ENCODE measurements around the gene FAXDC2.

Gene FAXDC2

GRCh38 chr5:154860123-154860522, 9.7 kb upstream of the FAXDC2 start:
- DNase-seq (ENCODE audit: insufficient read length) (no peak), FAIRE-seq (no peak)
- TF ChIP-seq TAF1 (IDR thresholded peaks at IDR 0.05; ENCODE audit: borderline replicate concordance, low read depth, low read length): no peak
- no peak for TF ChIP-seq POLR2AphosphoS5 (IDR thresholded peaks at IDR 0.05; ENCODE audit: low read depth, low read length)
- no peak for TF ChIP-seq POLR2A (IDR thresholded peaks at IDR 0.05; ENCODE audit: low read depth, low read length)

GRCh38 chr5:154858972-154859871, 8.8 kb upstream of the FAXDC2 start:
- no peak for TF ChIP-seq TAF1 (IDR thresholded peaks at IDR 0.05; ENCODE audit: borderline replicate concordance, low read depth, low read length)
- TF ChIP-seq POLR2A (IDR thresholded peaks at IDR 0.05; ENCODE audit: low read depth, low read length): peak; percentile 32; the same call in 1 of the 2 replicates
- FAIRE-seq: no peak
- no peak for DNase-seq (ENCODE audit: insufficient read length)

- TF ChIP-seq POLR2A (IDR thresholded peaks at IDR 0.05; ENCODE audit: low read depth, low read length) (peak; percentile 85), POLR2AphosphoS5 (IDR thresholded peaks at IDR 0.05; ENCODE audit: low read depth, low read length) (peak; percentile 78), TAF1 (IDR thresholded peaks at IDR 0.05; ENCODE audit: borderline replicate concordance, low read depth, low read length) (peak; percentile 82)
- FAIRE-seq: peak; percentile 91
- DNase-seq (ENCODE audit: insufficient read length): peak; percentile 70
These were observed 8.0 kb upstream of the FAXDC2 start, which contains the start of gene CNOT8 for GRCh38 chr5:154858297-154858971. TSS of gene CNOT8 (plus strand) at chr5:154858627. CDS start at chr5:154863279, 4,652 bp downstream.

- TF ChIP-seq POLR2A (IDR thresholded peaks at IDR 0.05; ENCODE audit: low read depth, low read length): peak; percentile 62; the same call in 1 of the 2 replicates
- TF ChIP-seq POLR2AphosphoS5 (IDR thresholded peaks at IDR 0.05; ENCODE audit: low read depth, low read length): peak; percentile 23
- TF ChIP-seq TAF1 (IDR thresholded peaks at IDR 0.05; ENCODE audit: borderline replicate concordance, low read depth, low read length): no peak
- DNase-seq (ENCODE audit: insufficient read length) (peak; percentile 69), FAIRE-seq (peak; percentile 83)
These were observed 7.3 kb upstream of the FAXDC2 start for GRCh38 chr5:154857530-154858296.

GRCh38 chr5:154851351-154851750, 948 bp upstream of the FAXDC2 start:
- FAIRE-seq: no peak
- no peak for TF ChIP-seq POLR2A (IDR thresholded peaks at IDR 0.05; ENCODE audit: low read depth, low read length)
- TF ChIP-seq TAF1 (IDR thresholded peaks at IDR 0.05; ENCODE audit: borderline replicate concordance, low read depth, low read length): no peak
- TF ChIP-seq POLR2AphosphoS5 (IDR thresholded peaks at IDR 0.05; ENCODE audit: low read depth, low read length): no peak

GRCh38 chr5:154849791-154850201, 607 bp downstream of the FAXDC2 start:
- FAIRE-seq: no peak
- DNase-seq (ENCODE audit: insufficient read length): no peak
- TF ChIP-seq TAF1 (IDR thresholded peaks at IDR 0.05; ENCODE audit: borderline replicate concordance, low read depth, low read length) (no peak), POLR2A (IDR thresholded peaks at IDR 0.05; ENCODE audit: low read depth, low read length) (no peak), POLR2AphosphoS5 (IDR thresholded peaks at IDR 0.05; ENCODE audit: low read depth, low read length) (no peak)

More at GRCh38 chr5:154851351-154851750, 948 bp upstream of the FAXDC2 start:
- no peak for DNase-seq (ENCODE audit: insufficient read length)

GRCh38 chr5:154849264-154849785, 1.1 kb downstream of the FAXDC2 start:
- no peak for FAIRE-seq
- DNase-seq (ENCODE audit: insufficient read length): no peak
- TF ChIP-seq TAF1 (IDR thresholded peaks at IDR 0.05; ENCODE audit: borderline replicate concordance, low read depth, low read length) (no peak), POLR2AphosphoS5 (IDR thresholded peaks at IDR 0.05; ENCODE audit: low read depth, low read length) (no peak), POLR2A (IDR thresholded peaks at IDR 0.05; ENCODE audit: low read depth, low read length) (no peak)

- FAIRE-seq (no peak), DNase-seq (ENCODE audit: insufficient read length) (no peak)
- TF ChIP-seq TAF1 (IDR thresholded peaks at IDR 0.05; ENCODE audit: borderline replicate concordance, low read depth, low read length): no peak
These were observed 5.6 kb downstream of the FAXDC2 start for GRCh38 chr5:154844809-154845208.

GRCh38 chr5:154842689-154843530, 7.5 kb downstream of the FAXDC2 start:
- no peak for FAIRE-seq
- no peak for TF ChIP-seq TAF1 (IDR thresholded peaks at IDR 0.05; ENCODE audit: borderline replicate concordance, low read depth, low read length)
- no peak for TF ChIP-seq POLR2A (IDR thresholded peaks at IDR 0.05; ENCODE audit: low read depth, low read length)
- TF ChIP-seq POLR2AphosphoS5 (IDR thresholded peaks at IDR 0.05; ENCODE audit: low read depth, low read length): no peak
- DNase-seq (ENCODE audit: insufficient read length): no peak

- no peak for DNase-seq (ENCODE audit: insufficient read length)
- no peak for TF ChIP-seq TAF1 (IDR thresholded peaks at IDR 0.05; ENCODE audit: borderline replicate concordance, low read depth, low read length)
- no peak for TF ChIP-seq POLR2AphosphoS5 (IDR thresholded peaks at IDR 0.05; ENCODE audit: low read depth, low read length)
- TF ChIP-seq POLR2A (IDR thresholded peaks at IDR 0.05; ENCODE audit: low read depth, low read length): no peak
- FAIRE-seq: no peak
These were observed 9.1 kb downstream of the FAXDC2 start for GRCh38 chr5:154841273-154841661.

Measured in GM12892 (cell line).